ENCODE results near the gene POLD3. TPM values are rescaled to one million over a fixed set of nuclear protein-coding genes. Genes with fewer than 3 reads are reported as not detected.

Gene POLD3
- total RNA-seq, 4 donors from 2014 or later, result 10.1 to 18.0 (median 14.8) TPM

DNA sequence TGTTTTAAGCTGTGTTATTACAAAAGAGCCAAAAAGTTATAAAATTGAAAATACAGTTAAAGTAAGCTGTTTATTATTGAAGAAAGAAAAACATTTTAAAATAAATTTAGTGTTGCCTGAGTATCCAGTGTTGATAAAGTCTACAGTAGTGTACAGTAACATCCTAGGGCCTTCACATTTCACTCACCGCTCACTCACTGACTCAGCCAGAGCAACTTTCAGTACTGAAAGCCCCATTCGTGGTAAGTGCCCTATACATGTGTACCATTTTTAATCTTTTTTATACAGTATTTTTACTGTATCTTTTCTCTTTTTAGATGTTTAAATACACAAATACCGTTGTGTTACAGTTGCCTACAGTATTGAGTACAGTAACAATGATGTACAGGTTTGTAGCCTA lies 35.0 kb downstream of the POLD3 start:
- TF ChIP-seq, protein P1, sequence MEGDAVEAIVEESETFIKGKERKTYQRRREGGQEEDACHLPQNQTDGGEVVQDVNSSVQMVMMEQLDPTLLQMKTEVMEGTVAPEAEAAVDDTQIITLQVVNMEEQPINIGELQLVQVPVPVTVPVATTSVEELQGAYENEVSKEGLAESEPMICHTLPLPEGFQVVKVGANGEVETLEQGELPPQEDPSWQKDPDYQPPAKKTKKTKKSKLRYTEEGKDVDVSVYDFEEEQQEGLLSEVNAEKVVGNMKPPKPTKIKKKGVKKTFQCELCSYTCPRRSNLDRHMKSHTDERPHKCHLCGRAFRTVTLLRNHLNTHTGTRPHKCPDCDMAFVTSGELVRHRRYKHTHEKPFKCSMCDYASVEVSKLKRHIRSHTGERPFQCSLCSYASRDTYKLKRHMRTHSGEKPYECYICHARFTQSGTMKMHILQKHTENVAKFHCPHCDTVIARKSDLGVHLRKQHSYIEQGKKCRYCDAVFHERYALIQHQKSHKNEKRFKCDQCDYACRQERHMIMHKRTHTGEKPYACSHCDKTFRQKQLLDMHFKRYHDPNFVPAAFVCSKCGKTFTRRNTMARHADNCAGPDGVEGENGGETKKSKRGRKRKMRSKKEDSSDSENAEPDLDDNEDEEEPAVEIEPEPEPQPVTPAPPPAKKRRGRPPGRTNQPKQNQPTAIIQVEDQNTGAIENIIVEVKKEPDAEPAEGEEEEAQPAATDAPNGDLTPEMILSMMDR (IDR thresholded peaks at IDR 0.05; ENCODE audit: low read depth), result no peak

- TF ChIP-seq, protein P1 (IDR thresholded peaks at IDR 0.05; ENCODE audit: low read depth), result no peak
Measured at GRCh38 chr11:74630043-74630442, 37.7 kb downstream of the POLD3 start.

DNA sequence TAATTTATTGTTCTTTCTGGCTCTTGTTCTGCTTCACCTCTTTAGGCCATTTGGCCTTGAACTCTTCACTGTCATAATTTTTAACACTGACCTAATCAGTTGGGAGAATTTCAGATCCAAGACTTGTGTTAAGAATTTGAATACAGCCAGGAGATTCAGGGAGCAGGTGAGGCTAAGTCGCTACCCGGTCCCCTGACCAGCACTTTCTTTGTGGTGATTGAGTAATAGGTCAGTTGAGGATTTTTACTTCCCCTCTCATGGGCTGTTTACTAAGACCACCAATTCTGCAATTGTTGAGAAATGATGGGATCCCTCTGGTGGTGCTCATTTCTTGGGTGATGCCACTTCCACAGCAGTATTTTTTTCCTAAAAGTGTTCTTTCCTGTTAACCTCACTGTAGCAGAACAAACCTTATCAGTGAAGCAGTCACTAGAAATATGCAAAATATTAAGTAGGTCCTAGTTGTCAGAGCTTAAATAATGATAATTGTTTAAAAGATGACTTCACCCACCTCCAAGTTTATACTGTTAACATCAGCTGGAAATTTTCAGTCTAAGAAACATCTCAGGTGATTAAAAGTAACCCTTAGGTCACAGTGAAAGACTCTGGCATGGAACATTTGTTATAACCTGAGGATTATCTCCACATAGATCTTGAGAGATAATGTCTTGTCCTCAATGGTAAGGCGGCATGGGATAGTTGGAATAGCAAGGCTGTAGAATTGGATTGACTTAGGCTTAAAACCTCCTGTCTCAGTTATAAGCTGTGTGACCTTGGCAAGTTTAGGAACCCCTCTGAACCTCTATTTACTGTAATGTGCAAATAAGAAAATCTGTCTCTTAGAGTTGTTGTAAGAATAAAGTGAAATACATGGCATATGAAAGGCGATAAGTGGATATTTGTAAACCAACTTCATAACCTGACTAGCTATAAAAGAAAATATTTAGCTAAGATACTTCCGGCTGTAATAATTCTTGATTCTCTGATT lies 41.3 kb downstream of the POLD3 start:
- TF ChIP-seq, protein P1 (IDR thresholded peaks at IDR 0.05; ENCODE audit: low read depth), result no peak

DNA sequence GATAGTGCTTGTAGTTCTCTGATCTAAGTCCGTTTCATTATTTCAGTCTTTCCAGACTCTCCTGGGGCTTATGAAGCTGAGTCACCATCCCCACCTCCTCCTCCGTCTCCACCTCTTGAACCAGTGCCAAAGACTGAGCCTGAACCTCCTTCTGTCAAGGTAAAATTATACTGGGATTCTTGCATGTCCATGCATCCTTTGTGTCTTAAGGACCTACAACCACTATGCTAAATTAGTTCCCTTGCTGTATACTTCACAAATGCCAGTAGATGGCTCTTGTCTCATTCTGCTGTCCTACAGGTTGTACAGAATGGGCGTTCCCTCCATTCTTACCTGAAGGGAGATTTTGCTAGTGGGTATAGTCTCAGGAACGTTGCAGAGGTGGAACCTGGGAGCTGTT lies 42.2 kb downstream of the POLD3 start:
- TF ChIP-seq, protein P1 (IDR thresholded peaks at IDR 0.05; ENCODE audit: low read depth), result no peak

- TF ChIP-seq, protein P1 (IDR thresholded peaks at IDR 0.05; ENCODE audit: low read depth), result no peak
Measured at GRCh38 chr11:74636630-74637184, 44.3 kb downstream of the POLD3 start.

DNA sequence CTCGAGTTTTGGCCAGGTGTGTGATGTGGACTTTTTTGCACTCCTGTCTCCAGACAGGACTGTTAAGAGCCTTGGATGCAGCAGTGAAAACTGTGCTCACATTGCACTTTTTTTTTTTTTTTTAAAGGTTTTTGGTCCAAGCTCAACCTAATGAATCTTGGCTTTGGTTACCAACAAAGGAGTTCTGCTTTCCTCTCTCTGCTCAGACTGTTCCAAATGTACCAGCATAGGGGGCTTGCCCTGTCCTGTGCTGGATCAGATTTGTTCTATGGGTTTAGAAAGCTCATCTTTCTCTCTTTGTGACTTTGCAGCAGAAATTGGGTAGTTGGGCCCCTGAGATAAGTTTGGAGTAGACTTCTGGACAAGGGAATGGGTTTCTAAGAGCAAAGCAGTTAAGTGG lies 45.3 kb downstream of the POLD3 start:
- TF ChIP-seq, protein P1 (IDR thresholded peaks at IDR 0.05; ENCODE audit: low read depth), result no peak

- TF ChIP-seq, protein P1 (IDR thresholded peaks at IDR 0.05; ENCODE audit: low read depth), result no peak
Measured at GRCh38 chr11:74638869-74639268, 46.5 kb downstream of the POLD3 start.

Measured in subcutaneous adipose tissue (tissue), 4 donors.